GM12891 (cell line): ENCODE results near the gene MED27.

Experiments
- DNase-seq: peaks from one replicate; pipeline ENCODE4 v3.0.0; 2011; ENCODE audit warnings: low spot score; ENCODE audit not compliant: insufficient read length
- FAIRE-seq: peaks from 2 replicates; lab custom pipeline; 2011; peaks lifted over from hg19 to GRCh38; lab: Jason Lieb, UNC
- PAX5 ChIP-seq: IDR thresholded peaks from 2 replicates; pipeline ENCODE4 v1.6.1; 2011; ENCODE audit warnings: low read length, moderate library complexity, mild to moderate bottlenecking; ENCODE audit not compliant: insufficient read depth, severe bottlenecking
- POLR2A ChIP-seq: IDR thresholded peaks from 2 replicates; pipeline ENCODE4 v1.6.1; 2011; ENCODE audit warnings: low read depth, low read length, control low read depth
- POLR2AphosphoS5 ChIP-seq: IDR thresholded peaks from 2 replicates; pipeline ENCODE4 v1.6.1; 2011; ENCODE audit warnings: low read depth, low read length, control low read depth
- POU2F2 ChIP-seq: IDR thresholded peaks from 2 replicates; pipeline ENCODE4 v1.6.1; 2011; ENCODE audit warnings: low read depth, mild to moderate bottlenecking, control low read depth, low read length, moderate library complexity
- SPI1 ChIP-seq: IDR thresholded peaks from 2 replicates; pipeline ENCODE4 v1.6.1; 2011; ENCODE audit warnings: low read depth, low read length, control low read depth
- TAF1 ChIP-seq: IDR thresholded peaks from 2 replicates; pipeline ENCODE4 v1.6.1; 2011; ENCODE audit warnings: low read depth, low read length, control low read depth

MED27 gene

GRCh38 chr9:131840220-131840619, 239.4 kb downstream of the MED27 start:
- FAIRE-seq (no peak), DNase-seq (no peak)
- TF ChIP-seq POLR2A (no peak), POLR2AphosphoS5 (no peak), SPI1 (no peak), POU2F2 (no peak), TAF1 (no peak), PAX5 (no peak)

GRCh38 chr9:131839281-131840084, 240.2 kb downstream of the MED27 start:
- no peak for DNase-seq
- no peak for FAIRE-seq
- TF ChIP-seq POLR2A: no peak
- no peak for TF ChIP-seq PAX5
- TF ChIP-seq POU2F2: no peak
- no peak for TF ChIP-seq TAF1
- TF ChIP-seq POLR2AphosphoS5: no peak
- TF ChIP-seq SPI1: no peak

GRCh38 chr9:131838530-131839280, 241.0 kb downstream of the MED27 start:
- TF ChIP-seq PAX5: no peak
- no peak for FAIRE-seq

GRCh38 chr9:131837836-131838235, 241.8 kb downstream of the MED27 start:
- no peak for FAIRE-seq
- no peak for DNase-seq
- TF ChIP-seq SPI1 (no peak), POU2F2 (no peak), PAX5 (no peak)

More at GRCh38 chr9:131838530-131839280, 241.0 kb downstream of the MED27 start:
- DNase-seq: no peak

GRCh38 chr9:131837316-131837715, 242.4 kb downstream of the MED27 start:
- no peak for FAIRE-seq
- TF ChIP-seq PAX5 (no peak), TAF1 (no peak), SPI1 (no peak), POU2F2 (no peak), POLR2A (no peak), POLR2AphosphoS5 (no peak)
- no peak for DNase-seq

GRCh38 chr9:131836607-131837315, 242.9 kb downstream of the MED27 start:
- TF ChIP-seq SPI1 (no peak), POU2F2 (no peak), TAF1 (no peak), PAX5 (no peak), POLR2AphosphoS5 (no peak), POLR2A (no peak)
- DNase-seq (no peak), FAIRE-seq (no peak)

- TF ChIP-seq POLR2A: no peak
- TF ChIP-seq POLR2AphosphoS5: no peak
- TF ChIP-seq SPI1: no peak
- no peak for TF ChIP-seq PAX5
- TF ChIP-seq TAF1: no peak
- no peak for TF ChIP-seq POU2F2
- DNase-seq: no peak
- no peak for FAIRE-seq
These were observed 243.6 kb downstream of the MED27 start for GRCh38 chr9:131836021-131836420.

GRCh38 chr9:131835151-131835910, 244.3 kb downstream of the MED27 start:
- no peak for FAIRE-seq
- TF ChIP-seq PAX5 (no peak), SPI1 (no peak), POLR2A (no peak), POU2F2 (no peak), TAF1 (no peak), POLR2AphosphoS5 (no peak)
- DNase-seq: no peak
